ENCODE data around the gene TUBB4A.

DNA sequence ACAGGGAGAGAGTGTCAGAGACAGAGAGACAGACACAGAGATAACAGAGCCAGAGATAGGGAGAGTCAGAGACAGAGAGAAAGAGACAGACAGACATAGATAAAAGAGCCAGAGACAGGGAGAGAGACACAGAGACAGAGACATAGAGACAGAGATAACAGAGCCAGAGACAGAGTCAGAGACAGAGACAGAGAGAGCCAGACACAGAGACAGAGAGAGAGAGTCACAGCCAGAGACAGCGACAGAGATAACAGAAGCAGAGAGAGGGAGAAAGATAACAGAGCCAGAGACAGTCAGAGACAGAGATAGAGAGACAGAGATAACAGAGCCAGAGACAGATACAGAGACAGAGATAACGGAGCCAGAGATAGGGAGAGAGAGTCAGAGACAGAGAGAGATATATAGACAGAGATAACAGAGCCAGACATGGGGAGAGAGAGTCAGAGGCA is 27.9 kb upstream of the TUBB4A start:
- no peak for TF ChIP-seq EZH2 (IDR thresholded peaks at IDR 0.05; ENCODE audit: insufficient read depth, low read length)
- TF ChIP-seq, protein P1, sequence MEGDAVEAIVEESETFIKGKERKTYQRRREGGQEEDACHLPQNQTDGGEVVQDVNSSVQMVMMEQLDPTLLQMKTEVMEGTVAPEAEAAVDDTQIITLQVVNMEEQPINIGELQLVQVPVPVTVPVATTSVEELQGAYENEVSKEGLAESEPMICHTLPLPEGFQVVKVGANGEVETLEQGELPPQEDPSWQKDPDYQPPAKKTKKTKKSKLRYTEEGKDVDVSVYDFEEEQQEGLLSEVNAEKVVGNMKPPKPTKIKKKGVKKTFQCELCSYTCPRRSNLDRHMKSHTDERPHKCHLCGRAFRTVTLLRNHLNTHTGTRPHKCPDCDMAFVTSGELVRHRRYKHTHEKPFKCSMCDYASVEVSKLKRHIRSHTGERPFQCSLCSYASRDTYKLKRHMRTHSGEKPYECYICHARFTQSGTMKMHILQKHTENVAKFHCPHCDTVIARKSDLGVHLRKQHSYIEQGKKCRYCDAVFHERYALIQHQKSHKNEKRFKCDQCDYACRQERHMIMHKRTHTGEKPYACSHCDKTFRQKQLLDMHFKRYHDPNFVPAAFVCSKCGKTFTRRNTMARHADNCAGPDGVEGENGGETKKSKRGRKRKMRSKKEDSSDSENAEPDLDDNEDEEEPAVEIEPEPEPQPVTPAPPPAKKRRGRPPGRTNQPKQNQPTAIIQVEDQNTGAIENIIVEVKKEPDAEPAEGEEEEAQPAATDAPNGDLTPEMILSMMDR (IDR thresholded peaks at IDR 0.05; ENCODE audit: insufficient read depth, low read depth, low read length), result no peak
